Fibroblast of the aortic adventitia (primary cell): ENCODE data around the gene GALNT9. TPM values are rescaled to one million over a fixed set of nuclear protein-coding genes. Genes with fewer than 3 reads are reported as not detected.

ENCODE experiments used
- DNase-seq: peaks from one replicate; pipeline ENCODE4 v3.0.0-alpha.2; 2010; ENCODE audit warnings: low read depth
- H3K4me3 ChIP-seq: 2 replicates; pipeline ENCODE4 v1.5.1; 2011; ENCODE audit warnings: low read depth, mild to moderate bottlenecking, control low read depth, low read length, moderate library complexity
- CTCF ChIP-seq: IDR thresholded peaks from 2 replicates; pipeline ENCODE4 v1.5.1; 2011; ENCODE audit warnings: mild to moderate bottlenecking, low read length, control low read depth, inconsistent platforms; ENCODE audit not compliant: insufficient read depth
- total RNA-seq: library from RNA; depleted of rRNA; stranded (reverse); fragments of >200 nt; gene quantifications from 2 replicates; pipeline ENCODE4 v1.2.3, GENCODE V29; 2012; ENCODE audit warnings: low replicate concordance

GALNT9 gene
- total RNA-seq, 1 donor = not detected

DNA sequence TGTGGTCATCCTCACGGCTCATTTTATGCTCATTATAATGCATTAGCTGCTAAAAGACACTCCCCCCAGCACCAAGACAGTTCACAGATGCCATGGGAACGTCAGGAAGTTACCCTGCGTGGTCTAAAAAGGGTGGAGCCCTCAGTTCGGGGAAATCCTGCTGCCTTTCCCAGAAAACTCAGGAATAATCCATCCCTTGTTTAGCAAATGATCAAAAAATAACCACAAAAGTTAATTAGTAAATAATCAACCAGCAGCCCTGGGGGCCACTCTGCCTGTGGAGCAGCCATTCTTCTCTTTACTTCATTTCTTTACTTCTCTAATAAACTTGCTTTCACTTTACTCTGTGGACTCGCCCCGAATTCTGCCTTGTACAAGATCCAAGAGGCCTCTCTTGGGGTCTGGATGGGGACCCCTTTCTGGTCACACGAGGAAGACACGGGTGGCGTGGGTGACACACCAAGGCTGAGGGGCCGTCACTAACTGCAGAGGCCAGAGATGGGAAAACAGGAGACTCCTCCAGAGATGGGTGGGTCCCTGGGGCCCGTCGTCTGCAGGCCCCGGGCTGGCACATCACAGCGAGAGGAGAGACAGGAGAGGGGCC lies 119.7 kb downstream of the GALNT9 start:
- DNase-seq = no peak
- no peak overlapping the region for H3K4me3 ChIP-seq
- no peak for TF ChIP-seq CTCF

DNA sequence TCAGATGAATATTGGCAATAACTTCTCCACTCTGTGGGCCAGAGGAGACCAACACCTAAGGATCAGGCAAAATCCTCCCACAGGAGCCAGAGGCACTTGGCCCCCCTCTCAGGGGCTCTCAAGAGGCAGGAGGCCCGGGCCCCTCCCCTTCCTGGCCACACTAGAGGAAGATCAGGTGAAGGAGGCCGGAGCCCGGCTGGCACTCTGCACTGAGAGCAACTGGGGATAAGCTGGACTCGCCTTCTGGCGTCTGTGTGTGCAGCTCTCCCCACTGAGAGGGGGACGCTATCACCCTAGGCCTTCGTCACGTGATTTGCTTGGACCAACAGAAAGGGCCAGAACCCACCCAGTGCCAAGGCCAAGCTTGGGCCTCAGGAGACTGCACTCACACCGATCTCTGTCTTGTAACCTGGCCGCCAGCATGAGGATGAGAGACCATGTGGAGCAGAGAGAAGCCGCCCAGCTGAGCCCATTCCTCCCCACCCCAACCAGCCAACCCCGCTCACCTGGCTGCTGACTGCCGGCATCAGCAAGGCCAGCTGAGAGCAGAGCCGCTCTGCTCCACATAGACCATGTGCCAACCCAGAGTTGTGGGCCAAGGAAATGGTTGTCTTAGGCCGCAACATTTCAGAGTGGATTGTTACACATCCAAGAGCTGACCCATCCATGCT lies 121.1 kb downstream of the GALNT9 start:
- TF ChIP-seq CTCF = no peak

DNA sequence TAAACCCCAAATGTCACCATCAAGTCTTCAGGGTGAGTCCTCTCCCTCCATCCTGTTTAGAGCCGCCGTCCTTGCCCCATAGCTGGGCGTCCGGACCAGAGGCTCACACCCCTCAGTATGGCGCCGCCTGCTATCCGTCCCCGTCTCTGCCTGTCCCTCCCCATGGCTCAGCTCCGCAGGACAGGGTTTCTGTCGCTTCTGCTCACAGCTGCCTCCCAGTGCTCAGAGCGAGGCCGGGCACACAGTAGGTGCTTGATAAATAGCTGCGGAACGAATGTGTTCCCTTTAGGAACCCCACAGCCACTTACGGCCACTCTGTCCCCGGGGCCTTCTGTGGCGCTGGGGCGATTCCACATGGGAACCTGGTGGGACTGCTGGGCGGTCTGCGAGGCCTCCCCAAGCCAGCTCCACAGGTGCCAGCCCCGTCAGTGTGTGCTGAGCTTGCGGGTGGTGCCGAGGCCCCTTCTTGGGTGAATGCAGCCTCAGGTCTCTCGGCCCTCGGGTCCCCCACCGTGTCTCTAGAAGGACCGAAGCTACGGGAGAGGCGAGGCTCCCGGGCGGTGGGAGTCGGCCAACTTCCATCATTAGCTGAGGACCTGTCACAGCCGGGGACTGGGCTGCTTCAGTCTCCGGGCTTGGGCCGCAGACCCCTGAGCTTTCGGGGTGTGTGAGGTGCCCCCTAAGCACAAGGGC lies 122.2 kb downstream of the GALNT9 start:
- H3K4me3 ChIP-seq = no peak overlapping the region
- DNase-seq = no peak
- TF ChIP-seq CTCF = no peak

More for the DNA sequence above, 121.1 kb downstream of the GALNT9 start:
- DNase-seq = no peak
- no peak overlapping the region for H3K4me3 ChIP-seq

- DNase-seq = no peak
- TF ChIP-seq CTCF = no peak
- no peak overlapping the region for H3K4me3 ChIP-seq
Observed at GRCh38 chr12:132206046-132206434, 123.3 kb downstream of the GALNT9 start.

- no peak for DNase-seq
- TF ChIP-seq CTCF = no peak
Observed at GRCh38 chr12:132205271-132206045, 123.9 kb downstream of the GALNT9 start.

DNA sequence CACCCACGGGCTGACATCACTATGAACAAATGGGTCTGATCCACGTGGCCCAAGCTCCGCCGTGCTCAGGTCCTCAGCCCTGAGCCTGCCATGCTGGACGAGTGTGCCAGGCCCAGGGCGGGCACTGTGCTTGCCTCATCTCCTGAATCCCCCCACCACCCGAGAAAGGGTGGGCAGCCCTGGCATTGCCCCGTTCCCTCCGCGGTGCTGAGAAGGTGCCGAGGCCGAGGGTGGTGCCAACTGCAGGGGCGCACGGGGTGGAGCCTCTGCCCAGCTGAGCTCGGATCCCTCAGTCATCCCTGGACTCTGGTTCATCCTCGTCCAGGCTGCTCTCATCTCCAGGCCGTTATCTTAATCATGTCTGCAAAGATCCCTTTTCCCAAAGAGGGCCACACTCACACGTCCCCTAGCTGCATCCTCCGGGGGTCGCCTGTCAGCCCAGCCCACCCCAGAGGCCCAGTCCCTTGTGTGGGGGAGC lies 124.6 kb downstream of the GALNT9 start:
- TF ChIP-seq CTCF = no peak
- no peak for DNase-seq

More at GRCh38 chr12:132205271-132206045, 123.9 kb downstream of the GALNT9 start:
- H3K4me3 ChIP-seq = no peak overlapping the region

More for the DNA sequence above, 124.6 kb downstream of the GALNT9 start:
- no peak overlapping the region for H3K4me3 ChIP-seq
